ENCODE results near the gene CBX5. TPM values are rescaled to one million over a fixed set of nuclear protein-coding genes. Genes with fewer than 3 reads are reported as not detected.
"Not testable (repeated sequence)": the region's sequence is repeated elsewhere in the genome, so short reads cannot be mapped to it uniquely, and the experiment has no call there.

CBX5 gene
- total RNA-seq, 2 donors from 2014 or later = 40.9 to 42.0 TPM

DNA sequence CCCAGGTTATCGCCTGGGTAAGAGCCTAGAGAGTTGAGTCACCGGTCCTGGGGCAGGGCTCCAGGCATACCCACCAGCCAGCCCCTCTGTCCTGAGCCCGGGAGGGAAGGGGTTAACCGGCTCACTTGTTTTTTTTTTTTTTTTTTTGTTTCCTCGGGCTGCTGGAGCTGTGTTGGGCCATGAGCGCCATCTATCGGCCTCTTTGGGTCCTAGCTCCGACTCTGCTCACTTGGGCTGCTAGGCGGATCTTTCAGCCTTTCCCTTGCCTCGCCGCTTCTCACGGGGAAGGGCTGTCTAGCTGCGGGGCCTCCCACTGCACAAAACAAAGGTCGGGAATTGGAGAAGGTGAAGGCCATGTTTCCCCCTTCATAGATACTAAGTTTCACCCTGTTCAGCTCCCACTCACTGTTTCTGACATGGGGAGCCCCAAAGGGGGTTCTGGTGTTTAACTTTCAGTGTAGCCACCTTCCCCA is 88.3 kb downstream of the CBX5 start:
- peak; percentile 59 to 85 for DNase-seq
- intact Hi-C loops (cut with DNase I, micrococcal nuclease) = loop anchor here (5.0 kb wide), 2 partner anchors 159 to 184 kb away; partner anchors contain the start of genes HOXC5 (in 1 of the 2) and HOXC8 (in 1 of the 2)

GRCh38 chr12:54191126-54191525 is 88.8 kb downstream of the CBX5 start:
- ATAC-seq (no peak), DNase-seq (no peak)
- intact Hi-C loops (cut with DNase I, micrococcal nuclease) = loop anchor here (5.0 kb wide), 2 partner anchors 159 to 184 kb away; partner anchors contain the start of genes HOXC5 (in 1 of the 2) and HOXC8 (in 1 of the 2)

More for the DNA sequence above, 88.3 kb downstream of the CBX5 start:
- ATAC-seq = peak; percentile 63

DNA sequence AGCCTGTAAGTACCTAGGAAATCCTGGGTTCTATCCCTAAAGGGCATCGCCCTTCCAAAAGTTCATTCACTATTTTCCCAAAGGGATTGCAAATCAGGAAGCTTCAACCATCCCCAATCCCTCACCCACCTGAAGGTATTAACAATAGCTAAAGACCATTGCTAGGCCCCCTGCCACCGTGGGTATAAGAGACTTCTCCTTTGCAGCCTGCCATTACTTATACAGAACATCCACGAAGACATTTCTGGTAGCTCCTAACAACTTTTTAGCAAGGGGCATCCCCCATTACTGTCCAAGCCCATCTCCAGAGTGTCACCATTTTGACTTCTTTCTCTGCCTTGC is 90.8 kb downstream of the CBX5 start:
- intact Hi-C loops (cut with DNase I, micrococcal nuclease) = no loop called here
- no peak for DNase-seq
- no peak for ATAC-seq

GRCh38 chr12:54187075-54187474 is 92.8 kb downstream of the CBX5 start:
- intact Hi-C loops (cut with DNase I, micrococcal nuclease) = no loop called here
- ATAC-seq (no peak), DNase-seq (no peak)

GRCh38 chr12:54185919-54186318 is 94.0 kb downstream of the CBX5 start:
- DNase-seq (no peak), ATAC-seq (no peak)
- intact Hi-C loops (cut with DNase I, micrococcal nuclease) = no loop called here

DNA sequence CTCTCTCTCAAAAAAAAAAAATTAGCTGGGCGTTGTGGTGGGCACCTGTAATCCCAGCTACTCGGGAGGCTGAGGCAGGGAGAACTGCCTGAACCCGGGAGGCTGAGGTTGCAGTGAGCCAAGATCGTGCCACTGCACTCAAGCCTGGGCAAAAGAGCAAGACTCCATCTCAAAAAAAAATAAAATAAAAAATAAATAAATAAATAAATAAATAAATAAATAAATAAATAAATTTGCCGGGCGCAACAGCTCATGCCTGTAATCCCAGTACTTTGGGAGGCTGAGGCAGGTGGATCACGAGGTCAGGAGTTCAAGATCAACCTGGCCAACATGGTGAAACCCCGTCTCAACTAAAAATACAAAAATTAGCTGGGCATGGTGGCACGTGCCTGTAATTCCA is 94.6 kb downstream of the CBX5 start:
- DNase-seq; ATAC-seq; intact Hi-C loops (cut with DNase I, micrococcal nuclease): not testable (repeated sequence)

GRCh38 chr12:54184024-54184805 is 95.7 kb downstream of the CBX5 start:
- intact Hi-C loops (cut with DNase I, micrococcal nuclease) = no loop called here
- no peak for DNase-seq
- ATAC-seq = no peak

GRCh38 chr12:54182981-54183380 is 96.9 kb downstream of the CBX5 start:
- intact Hi-C loops (cut with DNase I, micrococcal nuclease) = no loop called here
- DNase-seq (no peak), ATAC-seq (no peak)

- ATAC-seq = no peak
- no peak for DNase-seq
- intact Hi-C loops (cut with DNase I, micrococcal nuclease) = no loop called here
These were observed 97.8 kb downstream of the CBX5 start for GRCh38 chr12:54182086-54182485.

Other genes starting within 250 kb of the CBX5 start
- gene HOXC5, start 247.1 kb downstream of the CBX5 start, total RNA-seq = not detected
- under 1 TPM in 1 of 2 donors, not detected in 1; 0.18 TPM for gene HOXC4, start 226.3 kb downstream of the CBX5 start, total RNA-seq
- 10 to 100 TPM; 28.0 to 31.4 TPM for gene SMUG1, start 91.1 kb downstream of the CBX5 start, total RNA-seq
- 100 to 1,000 TPM; 503 to 718 TPM for gene HNRNPA1, start 604 bp upstream of the CBX5 start, total RNA-seq
- gene NFE2, start 20.9 kb upstream of the CBX5 start, total RNA-seq = under 1 TPM; 0.14 to 0.18 TPM
- gene COPZ1, start 45.0 kb upstream of the CBX5 start, total RNA-seq = 100 to 1,000 TPM; 119 to 129 TPM
- gene GPR84, start 84.4 kb upstream of the CBX5 start, total RNA-seq = under 1 TPM in 1 of 2 donors, not detected in 1; 0.50 TPM
- 1 to 10 TPM; 4.0 to 8.3 TPM for gene ZNF385A, start 104.6 kb upstream of the CBX5 start, total RNA-seq
- gene ITGA5, start 139.1 kb upstream of the CBX5 start, total RNA-seq = 10 to 100 TPM; 20.8 to 49.1 TPM
- gene GTSF1, start 193.5 kb upstream of the CBX5 start, total RNA-seq = under 1 TPM in 1 of 2 donors, not detected in 1; 0.67 TPM
- 10 to 100 TPM in 1 of 2 donors, 1 to 10 TPM in 1; 5.4 to 13.6 TPM for gene NCKAP1L, start 217.6 kb upstream of the CBX5 start, total RNA-seq